H9 (cell line): ENCODE data around the gene CPE. TPM values are rescaled to one million over a fixed set of nuclear protein-coding genes. Genes with fewer than 3 reads are reported as not detected.

Source experiments
- DNase-seq: peaks from one replicate; pipeline ENCODE4 v3.0.0-alpha.2; 2017
- H2AFZ ChIP-seq: one replicate; pipeline ENCODE4 v1.6.1; 2013; ENCODE audit warnings: mild to moderate bottlenecking, low read length, control low read depth, moderate library complexity
- H2AK5ac ChIP-seq: 2 replicates; pipeline ENCODE4 v1.6.1; 2013; ENCODE audit warnings: low read length, control low read depth, mixed read lengths; ENCODE audit not compliant: insufficient read length
- H2BK120ac ChIP-seq: one replicate; pipeline ENCODE4 v1.6.1; 2013; ENCODE audit warnings: low read depth, mild to moderate bottlenecking, low read length, control low read depth, inconsistent platforms; ENCODE audit not compliant: poor library complexity, severe bottlenecking
- H2BK12ac ChIP-seq: 2 replicates; pipeline ENCODE4 v1.6.1; 2013; ENCODE audit warnings: low read length, control low read depth, mixed read lengths, low read depth; ENCODE audit not compliant: insufficient read length
- H2BK15ac ChIP-seq: 2 replicates; pipeline ENCODE4 v1.6.1; 2013; ENCODE audit warnings: low read depth, low read length, control low read depth
- H2BK20ac ChIP-seq: one replicate; pipeline ENCODE4 v1.6.1; 2013; ENCODE audit warnings: low read depth, mild to moderate bottlenecking, low read length, control low read depth, inconsistent platforms; ENCODE audit not compliant: poor library complexity, severe bottlenecking
- H2BK5ac ChIP-seq: 2 replicates; pipeline ENCODE4 v1.6.1; 2013; ENCODE audit warnings: low read length, control low read depth, mixed read lengths; ENCODE audit not compliant: insufficient read length
- H3K14ac ChIP-seq: 2 replicates; pipeline ENCODE4 v1.6.1; 2013; ENCODE audit warnings: low read length, control low read depth; ENCODE audit not compliant: insufficient read depth
- H3K18ac ChIP-seq: 2 replicates; pipeline ENCODE4 v1.6.1; 2013; ENCODE audit warnings: low read depth, mild to moderate bottlenecking, mixed read lengths, low read length, control low read depth; ENCODE audit not compliant: insufficient read length
- H3K23ac ChIP-seq: 2 replicates; pipeline ENCODE4 v1.6.1; 2013; ENCODE audit warnings: low read length, control low read depth, mixed read lengths, low read depth; ENCODE audit not compliant: insufficient read length
- H3K23me2 ChIP-seq: 2 replicates; pipeline ENCODE4 v1.6.1; 2013; ENCODE audit warnings: low read depth, mild to moderate bottlenecking, mixed read lengths, low read length, control low read depth; ENCODE audit not compliant: insufficient read length, poor library complexity, severe bottlenecking
- H3K27ac ChIP-seq: 2 replicates; pipeline ENCODE4 v1.5.1; 2013; ENCODE audit warnings: low read length, control low read depth, mixed read lengths, low read depth; ENCODE audit not compliant: insufficient read length
- H3K27me3 ChIP-seq: 2 replicates; pipeline ENCODE4 v1.6.1; 2013; ENCODE audit warnings: low read length, control low read depth, inconsistent platforms; ENCODE audit not compliant: insufficient read depth
- H3K4ac ChIP-seq: 2 replicates; pipeline ENCODE4 v1.6.1; 2013; ENCODE audit warnings: low read depth, mild to moderate bottlenecking, control low read depth, inconsistent platforms, low read length, moderate library complexity
- H3K4me1 ChIP-seq: 2 replicates; pipeline ENCODE4 v1.6.1; 2013; ENCODE audit warnings: low read length, control low read depth, inconsistent platforms; ENCODE audit not compliant: insufficient read depth
- H3K4me2 ChIP-seq: 2 replicates; pipeline ENCODE4 v1.6.1; 2013; ENCODE audit warnings: low read length, control low read depth, mixed read lengths; ENCODE audit not compliant: insufficient read length, insufficient read depth
- H3K56ac ChIP-seq: 2 replicates; pipeline ENCODE4 v1.6.1; 2013; ENCODE audit warnings: low read depth, mild to moderate bottlenecking, mixed read lengths, low read length, control low read depth; ENCODE audit not compliant: insufficient read length
- H3K79me1 ChIP-seq: 2 replicates; pipeline ENCODE4 v1.6.1; 2013; ENCODE audit warnings: low read depth, mild to moderate bottlenecking, moderate library complexity, low read length, control low read depth, inconsistent platforms; ENCODE audit not compliant: insufficient read depth, poor library complexity, severe bottlenecking
- H3K79me2 ChIP-seq: 2 replicates; pipeline ENCODE4 v1.6.1; 2013; ENCODE audit warnings: low read length, control low read depth, inconsistent platforms; ENCODE audit not compliant: insufficient read depth
- H3K9ac ChIP-seq: 2 replicates; pipeline ENCODE4 v1.6.1; 2013; ENCODE audit warnings: low read length, control low read depth, mixed read lengths; ENCODE audit not compliant: insufficient read length; ENCODE audit errors: extremely low read depth
- H3K9me3 ChIP-seq: one replicate; pipeline ENCODE4 v1.6.1; 2013; ENCODE audit warnings: low read depth, low read length, inconsistent platforms; ENCODE audit not compliant: control insufficient read depth
- H3T11ph ChIP-seq: one replicate; pipeline ENCODE4 v1.6.1; 2013; ENCODE audit warnings: mild to moderate bottlenecking, low read length, control low read depth, inconsistent platforms
- H4K20me1 ChIP-seq: one replicate; pipeline ENCODE4 v1.6.1; 2013; ENCODE audit not compliant: control insufficient read depth, insufficient read length, insufficient read depth
- H4K5ac ChIP-seq: 2 replicates; pipeline ENCODE4 v1.6.1; 2013; ENCODE audit warnings: low read depth, mild to moderate bottlenecking, mixed read lengths, low read length, control low read depth; ENCODE audit not compliant: insufficient read length
- H4K8ac ChIP-seq: replicated peaks from 2 replicates; pipeline ENCODE4 v1.6.1; 2013; ENCODE audit warnings: low read length, control low read depth, mixed read lengths, low read depth; ENCODE audit not compliant: insufficient read length
- H4K91ac ChIP-seq: 2 replicates; pipeline ENCODE4 v1.6.1; 2013; ENCODE audit warnings: low read depth, mild to moderate bottlenecking, moderate library complexity, mixed read lengths, low read length, control low read depth; ENCODE audit not compliant: insufficient read length
- H3K27ac Mint-ChIP-seq, 3 experiments: 2 replicates in 2 of 3; 3 replicates in 1 of 3; pipeline ENCODE4 v1.8.0; 2020 to 2021; ENCODE audit warnings: mixed read lengths in 3 of 3, mild to moderate bottlenecking in 1 of 3, moderate library complexity in 1 of 3
- H3K27me3 Mint-ChIP-seq: 2 replicates; pipeline ENCODE4 v1.8.0; 2021; ENCODE audit warnings: low read depth, mild to moderate bottlenecking, moderate library complexity, mixed read lengths
- H3K36me3 Mint-ChIP-seq, 3 experiments: 2 replicates in 2 of 3; 3 replicates in 1 of 3; pipeline ENCODE4 v1.8.0; 2020 to 2021; ENCODE audit warnings: low read depth in 3 of 3, mixed read lengths in 3 of 3; ENCODE audit not compliant: insufficient read depth in 1 of 3
- H3K4me1 Mint-ChIP-seq, 2 experiments: 2 replicates each; pipeline ENCODE4 v1.8.0; 2020; ENCODE audit warnings: mixed read lengths in 2 of 2
- H3K4me3 Mint-ChIP-seq, 2 experiments: 2 replicates in 1 of 2; 3 replicates in 1 of 2; pipeline ENCODE4 v1.8.0; 2020 to 2021; ENCODE audit warnings: mild to moderate bottlenecking in 2 of 2, mixed read lengths in 2 of 2, moderate library complexity in 1 of 2
- H3K9me3 Mint-ChIP-seq, 2 experiments: 2 replicates in 1 of 2; 3 replicates in 1 of 2; pipeline ENCODE4 v1.8.0; 2020; ENCODE audit warnings: mild to moderate bottlenecking in 2 of 2, mixed read lengths in 2 of 2, moderate library complexity in 1 of 2
- CTCF ChIP-seq: fragments of 200-600 bp; sonication (generic); conservative IDR thresholded peaks from 3 replicates; pipeline ENCODE4 v1.8.0; 2021; ENCODE audit warnings: antibody characterized with exemption, mild to moderate bottlenecking
- WGBS: extraction: QIAGEN DNeasy Blood & Tissue Kit; methylation state at CpG from one replicate; pipeline ENCODE4 v1.1.7; 2013; ENCODE audit warnings: missing lambda C conversion rate, low lambda C conversion rate, mixed read lengths; ENCODE audit not compliant: insufficient read length; ENCODE audit errors: extremely low coverage; 5-methylcytosine and 5-hydroxymethylcytosine counted together
- total RNA-seq: library from RNA; stranded (reverse); gene quantifications from 2 replicates; pipeline ENCODE4 v1.2.1, GENCODE V29; 2021

CPE gene
- total RNA-seq, 1 experiment from 2014 or later, result 10.0 TPM

DNA sequence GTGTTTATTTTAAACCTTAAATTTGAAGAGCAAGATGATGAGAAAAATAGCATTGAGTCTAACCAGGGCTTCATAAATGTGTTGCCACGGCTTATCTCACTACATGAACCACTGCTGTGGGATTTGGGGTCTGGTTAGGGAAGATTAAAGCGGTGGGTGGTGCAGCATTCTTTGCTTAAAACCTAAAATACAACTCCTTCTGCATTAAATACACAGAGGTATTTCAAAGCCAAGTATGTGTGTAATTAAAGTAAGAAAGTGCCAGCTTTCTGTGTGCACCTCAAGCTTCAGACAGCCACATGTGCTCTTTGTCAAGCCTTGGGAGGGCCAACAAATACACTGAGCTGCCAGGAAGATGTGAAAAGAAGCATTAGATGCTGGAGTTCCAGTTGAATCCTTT lies 128.0 kb downstream of the CPE start:
- Mint-ChIP-seq H3K4me1 (no peaks in the 10 kb centered on the region), H3K27me3 (no peaks in the 10 kb centered on the region), H3K27ac (no peak overlapping the region; a peak in 1 of 7 replicates), H3K9me3 (no peaks in the 10 kb centered on the region), H3K4me3 (no peak overlapping the region), H3K36me3 (no peaks in the 10 kb centered on the region)
- Histone ChIP-seq H2AFZ (no peak overlapping the region), H3K56ac (no peak overlapping the region), H4K20me1 (no peaks in the 10 kb centered on the region), H2BK15ac (no peak overlapping the region), H3K23me2 (no peaks in the 10 kb centered on the region), H4K91ac (no peak overlapping the region), H3K27me3 (no peaks in the 10 kb centered on the region), H3T11ph (no peak overlapping the region), H3K9ac (no peak overlapping the region), H3K18ac (no peak overlapping the region), H2BK5ac (no peak overlapping the region), H3K9me3 (no peaks in the 10 kb centered on the region), H4K5ac (no peak overlapping the region), H3K14ac (no peak overlapping the region), H3K4me1 (no peaks in the 10 kb centered on the region), H2BK12ac (no peak overlapping the region), H3K4ac (no peak overlapping the region), H3K4me2 (no peak overlapping the region), H2BK20ac (no peak overlapping the region), H3K23ac (no peak overlapping the region), H2AK5ac (no peak overlapping the region), H2BK120ac (no peak overlapping the region), H3K79me2 (no peaks in the 10 kb centered on the region), H3K27ac (no peak overlapping the region), H3K79me1 (no peaks in the 10 kb centered on the region), H4K8ac (no peak overlapping the region)
- WGBS, result no CpG with 5 or more reads among the region's 2 CpGs
- no peak for DNase-seq
- TF ChIP-seq CTCF, result no peak
